Gastroesophageal sphincter (tissue), 4 donors: ENCODE results near the gene MBOAT2. TPM values are rescaled to one million over a fixed set of nuclear protein-coding genes. Genes with fewer than 3 reads are reported as not detected.
A peak's percentile ranks its signal among the peaks of the same experiment; 100 is the strongest.

Experiments used
- ATAC-seq: fragments of 150-250 bp; one replicate; pipeline ENCODE4 v1.9.1; 2016; ENCODE audit warnings: mild to moderate bottlenecking, moderate library complexity
- H3K27ac ChIP-seq, 4 donors: fragments of 200-600 bp; sonication (generic) in 3 of 4; 1 replicate in 3 of 4; 2 replicates in 1 of 4; pipeline ENCODE4 v1.5.1; 2016 to 2019
- H3K27me3 ChIP-seq: fragments of 200-600 bp; sonication (generic); one replicate; pipeline ENCODE4 v1.5.1; 2019
- H3K36me3 ChIP-seq, 2 donors: fragments of 200-600 bp; sonication (generic); one replicate each; pipeline ENCODE4 v1.5.1; 2019; ENCODE audit warnings: control low read depth in 1 of 2
- H3K4me1 ChIP-seq, 3 donors: fragments of 200-600 bp; sonication (generic); 1 replicate in 2 of 3; 2 replicates in 1 of 3; pipeline ENCODE4 v1.5.1; 2016 to 2019; ENCODE audit warnings: control low read depth in 2 of 3
- H3K4me3 ChIP-seq, 2 donors: fragments of 200-600 bp; sonication (generic); one replicate each; pipeline ENCODE4 v1.5.1; 2019; ENCODE audit warnings: mild to moderate bottlenecking in 1 of 2, moderate library complexity in 1 of 2
- H3K9me3 ChIP-seq, 3 donors: fragments of 200-600 bp; sonication (generic); one replicate each; pipeline ENCODE4 v1.5.1; 2017 to 2019; ENCODE audit warnings: control low read depth in 2 of 3
- EP300 ChIP-seq: sonication (generic); formaldehyde crosslinking; IDR thresholded peaks from one replicate; pipeline ENCODE4 v1.6.1; 2017; ENCODE audit warnings: antibody characterized with exemption, mild to moderate bottlenecking
- POLR2A ChIP-seq, 2 donors: fragments of 450-650 bp; IDR thresholded peaks; one replicate each; pipeline ENCODE4 v1.6.1; 2017; ENCODE audit warnings: antibody characterized with exemption in 2 of 2, mild to moderate bottlenecking in 2 of 2, moderate library complexity in 1 of 2
- POLR2AphosphoS5 ChIP-seq: sonication (generic); formaldehyde crosslinking; IDR thresholded peaks from one replicate; pipeline ENCODE4 v1.6.1; 2017; ENCODE audit warnings: antibody characterized with exemption
- WGBS, 2 donors: methylation state at CpG; one replicate each; pipeline ENCODE4 v1.1.5; 2018; ENCODE audit warnings: low coverage in 1 of 2; 5-methylcytosine and 5-hydroxymethylcytosine counted together
- total RNA-seq, 4 donors: library from RNA; depleted of rRNA; stranded (reverse); fragments of >200 nt; gene quantifications; one replicate each; pipeline ENCODE4 v1.1.0, GENCODE V29; 2016
- TF ChIP-seq, protein P1 (sequence below), 4 experiments: fragments of 200-600 bp in 2 of 4; fragments of 450-650 bp in 2 of 4; sonication (generic) in 1 of 4; IDR thresholded peaks; one replicate each; pipeline ENCODE4 v1.5.1; 2017 to 2019; ENCODE audit warnings: antibody characterized with exemption in 4 of 4, mild to moderate bottlenecking in 2 of 4, moderate library complexity in 2 of 4

Gene MBOAT2
- total RNA-seq, 4 donors from 2014 or later, result 21.0 to 27.0 (median 23.5) TPM

DNA sequence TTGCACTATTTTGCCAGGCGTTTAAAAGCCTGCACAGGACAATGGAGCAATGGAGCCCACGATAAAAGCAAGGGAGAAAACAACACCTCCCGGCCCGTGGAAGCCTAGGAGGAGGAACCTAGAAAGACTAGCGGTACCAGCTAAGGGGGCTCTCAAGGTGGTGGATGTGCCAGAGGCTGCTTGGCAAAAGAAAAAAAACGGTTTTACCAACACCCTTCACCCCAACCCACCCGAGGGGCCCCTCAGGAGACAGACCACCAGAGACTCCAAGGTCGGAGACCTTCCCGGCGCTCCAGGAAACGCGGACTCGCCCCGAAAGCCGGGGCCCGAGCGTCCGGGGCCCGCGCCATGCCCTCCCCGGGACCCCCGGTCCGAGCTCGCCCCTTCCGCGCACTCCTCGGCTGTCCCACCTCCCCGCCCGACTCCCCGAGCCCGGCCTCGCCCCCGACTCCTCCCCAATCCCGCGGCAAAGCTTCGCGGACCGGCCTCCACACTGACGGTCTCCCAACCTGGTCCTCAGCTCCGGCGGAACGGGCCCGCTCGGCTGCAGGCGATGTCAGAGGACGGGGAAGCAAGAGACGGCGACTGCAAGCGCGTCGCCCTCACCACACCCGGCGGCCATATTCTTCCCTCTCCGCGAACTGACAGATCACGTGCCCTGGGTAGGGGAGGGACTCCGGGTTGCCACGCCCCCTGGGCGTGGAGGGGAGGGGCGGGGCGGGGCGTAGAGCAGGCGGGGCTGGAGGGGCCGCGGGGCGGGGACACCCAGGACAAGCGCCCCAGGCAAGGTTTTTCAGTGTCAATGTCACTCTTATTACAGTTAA is 166.3 kb downstream of the MBOAT2 start, which contains the start of gene KIDINS220:
Gene KIDINS220 (minus strand): TSS at position 643 of the 824 bp plus-strand sequence. CDS start 10,520 bp downstream, outside the sequence.
- Histone ChIP-seq H3K4me1 (peaks cover under 1 to 52% (median 4%) of the 10 kb centered on the region in 3 donors), H3K27me3 (no peaks in the 10 kb centered on the region), H3K9me3 (no peaks in the 10 kb centered on the region), H3K4me3 (peak within 1 kb of the TSS; percentile 50 to 86), H3K36me3 (no peaks in the 10 kb centered on the region), H3K27ac (peak within 1 kb of the TSS; percentile 12 to 88 (median 86))
- ATAC-seq, result peak; percentile 92
- TF ChIP-seq, protein P1, sequence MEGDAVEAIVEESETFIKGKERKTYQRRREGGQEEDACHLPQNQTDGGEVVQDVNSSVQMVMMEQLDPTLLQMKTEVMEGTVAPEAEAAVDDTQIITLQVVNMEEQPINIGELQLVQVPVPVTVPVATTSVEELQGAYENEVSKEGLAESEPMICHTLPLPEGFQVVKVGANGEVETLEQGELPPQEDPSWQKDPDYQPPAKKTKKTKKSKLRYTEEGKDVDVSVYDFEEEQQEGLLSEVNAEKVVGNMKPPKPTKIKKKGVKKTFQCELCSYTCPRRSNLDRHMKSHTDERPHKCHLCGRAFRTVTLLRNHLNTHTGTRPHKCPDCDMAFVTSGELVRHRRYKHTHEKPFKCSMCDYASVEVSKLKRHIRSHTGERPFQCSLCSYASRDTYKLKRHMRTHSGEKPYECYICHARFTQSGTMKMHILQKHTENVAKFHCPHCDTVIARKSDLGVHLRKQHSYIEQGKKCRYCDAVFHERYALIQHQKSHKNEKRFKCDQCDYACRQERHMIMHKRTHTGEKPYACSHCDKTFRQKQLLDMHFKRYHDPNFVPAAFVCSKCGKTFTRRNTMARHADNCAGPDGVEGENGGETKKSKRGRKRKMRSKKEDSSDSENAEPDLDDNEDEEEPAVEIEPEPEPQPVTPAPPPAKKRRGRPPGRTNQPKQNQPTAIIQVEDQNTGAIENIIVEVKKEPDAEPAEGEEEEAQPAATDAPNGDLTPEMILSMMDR (IDR thresholded peaks at IDR 0.05), result no peak
- TF ChIP-seq POLR2AphosphoS5, result peak; percentile 88
- TF ChIP-seq EP300, result no peak
- TF ChIP-seq POLR2A (IDR thresholded peaks at IDR 0.05), result peak; percentile 69 to 71
- 0% methylated on average over 5 to 6 of the region's 67 CpGs for whole genome bisulfite sequencing, 2 donors

DNA sequence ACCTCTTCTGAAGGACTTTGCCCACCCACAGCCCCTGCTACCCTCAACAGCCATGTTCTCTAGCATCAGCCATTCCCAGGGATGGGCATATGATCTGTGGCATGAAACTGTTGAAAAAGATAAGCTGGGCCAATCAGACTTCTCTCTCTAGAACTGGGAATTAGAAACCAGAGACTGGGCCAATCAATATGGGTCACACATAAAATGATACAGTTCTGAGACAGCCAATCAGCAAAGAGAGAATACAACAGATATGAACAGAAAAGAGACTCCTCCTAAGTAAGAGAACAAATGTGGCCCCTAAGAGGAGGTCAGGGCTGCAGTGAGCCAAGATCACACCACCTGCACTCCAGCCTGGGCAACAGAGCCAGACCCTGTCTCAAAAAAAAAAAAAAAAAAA is 168.2 kb downstream of the MBOAT2 start:
- H3K36me3 ChIP-seq, result no peaks in the 10 kb centered on the region
- H3K9me3 ChIP-seq, result no peaks in the 10 kb centered on the region
- H3K27me3 ChIP-seq, result no peaks in the 10 kb centered on the region
- no peak overlapping the region for H3K27ac ChIP-seq
- H3K4me1 ChIP-seq, result peaks cover 4 to 71% (median 5%) of the 10 kb centered on the region in 3 donors
- no peak for ATAC-seq
- H3K4me3 ChIP-seq, result peak overlapping the region in 1 of 2 donors; percentile 86
- TF ChIP-seq, protein P1 (IDR thresholded peaks at IDR 0.05), result no peak
- no peak for TF ChIP-seq POLR2A (IDR thresholded peaks at IDR 0.05)
- no peak for TF ChIP-seq POLR2AphosphoS5
- TF ChIP-seq EP300, result no peak

DNA sequence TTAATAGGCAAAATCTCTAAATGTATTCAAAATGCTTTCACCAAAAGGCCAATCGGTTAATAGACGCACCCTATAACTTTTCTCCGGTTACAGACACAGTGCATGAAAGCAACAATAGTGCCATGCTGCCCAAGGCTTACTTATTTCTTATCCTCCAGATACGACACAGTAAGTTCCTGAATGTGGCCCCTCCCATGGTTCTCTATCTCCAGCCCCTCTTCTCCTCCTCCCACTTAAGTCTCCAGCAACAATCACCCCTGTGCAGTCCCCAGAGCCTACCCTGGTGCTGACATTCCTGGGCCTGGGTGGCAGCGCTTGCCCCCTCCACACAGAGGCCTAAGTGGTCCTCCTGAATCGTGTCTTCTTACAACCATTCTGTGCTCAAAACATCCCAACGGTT is 169.6 kb downstream of the MBOAT2 start:
- no peak for ATAC-seq
- Histone ChIP-seq H3K36me3 (no peaks in the 10 kb centered on the region), H3K4me3 (no peak overlapping the region), H3K27ac (no peak overlapping the region), H3K4me1 (peaks cover 4 to 72% (median 5%) of the 10 kb centered on the region in 3 donors), H3K9me3 (no peaks in the 10 kb centered on the region), H3K27me3 (no peaks in the 10 kb centered on the region)
- WGBS, 2 donors, result 91 to 93% methylated on average over 6 to 7 of the region's 7 CpGs
- TF ChIP-seq POLR2A (IDR thresholded peaks at IDR 0.05) (no peak), POLR2AphosphoS5 (no peak), EP300 (no peak)
- TF ChIP-seq, protein P1 (IDR thresholded peaks at IDR 0.05), result no peak

DNA sequence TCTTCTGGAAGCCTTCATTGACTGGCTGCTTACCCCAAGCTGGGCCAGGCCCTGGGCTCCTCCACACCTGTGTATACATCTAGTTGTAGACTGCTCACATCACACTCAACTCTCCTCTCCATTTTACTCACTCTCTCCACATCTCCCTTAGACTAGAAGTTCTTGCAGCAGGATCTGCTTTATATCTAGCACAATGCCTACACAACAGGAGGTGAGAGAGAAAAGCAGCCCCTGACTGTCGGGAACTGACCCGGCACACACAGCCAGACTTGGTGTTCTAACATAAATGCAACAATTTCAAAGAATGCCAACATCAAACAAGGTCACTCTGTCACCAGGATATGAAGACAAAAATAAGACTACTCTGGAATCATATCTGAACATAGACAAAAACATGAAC is 172.0 kb downstream of the MBOAT2 start:
- Histone ChIP-seq H3K4me3 (no peak overlapping the region), H3K4me1 (peaks cover 4 to 62% (median 5%) of the 10 kb centered on the region in 3 donors), H3K9me3 (no peaks in the 10 kb centered on the region), H3K27me3 (no peaks in the 10 kb centered on the region), H3K36me3 (peaks cover 0 to 9% of the 10 kb centered on the region in 2 donors), H3K27ac (no peak overlapping the region)
- 94% methylated on average over 2 of the region's 2 CpGs; no CpG with 5 or more reads in 1 of the 2 donors for WGBS, 2 donors
- TF ChIP-seq POLR2AphosphoS5, result no peak
- TF ChIP-seq, protein P1 (IDR thresholded peaks at IDR 0.05), result no peak
- no peak for TF ChIP-seq EP300
- no peak for TF ChIP-seq POLR2A (IDR thresholded peaks at IDR 0.05)
- no peak for ATAC-seq

DNA sequence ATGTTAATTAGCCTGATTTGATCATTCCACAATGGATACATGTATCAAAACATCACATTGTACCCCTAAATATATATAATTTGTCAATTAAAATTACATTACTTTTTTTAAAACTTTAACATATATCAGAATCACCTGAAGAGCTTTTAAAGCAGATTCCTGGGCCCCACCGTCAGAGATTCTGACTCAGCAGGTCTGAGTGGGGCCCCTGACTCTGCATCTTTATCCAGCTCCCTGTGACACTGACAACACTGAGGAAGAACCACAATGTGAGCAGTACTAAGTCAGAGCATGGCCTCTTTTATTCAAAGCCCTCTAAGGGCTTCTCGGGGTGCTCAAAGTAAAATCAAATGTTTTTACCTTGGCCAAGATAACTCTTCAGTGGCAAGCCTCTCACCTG is 175.8 kb downstream of the MBOAT2 start:
- no peak for TF ChIP-seq POLR2A (IDR thresholded peaks at IDR 0.05)
- TF ChIP-seq, protein P1 (IDR thresholded peaks at IDR 0.05), result no peak
- no peak for TF ChIP-seq POLR2AphosphoS5
- TF ChIP-seq EP300, result no peak
- Histone ChIP-seq H3K36me3 (peaks cover 0 to 32% of the 10 kb centered on the region in 2 donors), H3K4me1 (peaks cover 0 to 28% (median 5%) of the 10 kb centered on the region in 3 donors), H3K4me3 (no peak overlapping the region), H3K27ac (no peak overlapping the region), H3K27me3 (no peaks in the 10 kb centered on the region), H3K9me3 (no peaks in the 10 kb centered on the region)
- 100% methylated on average over 2 of the region's 2 CpGs; no CpG with 5 or more reads in 1 of the 2 donors for WGBS, 2 donors
- ATAC-seq, result no peak
